GM12878 (cell line): ENCODE measurements around the gene ZNF780B. TPM values are rescaled to one million over a fixed set of nuclear protein-coding genes. Genes with fewer than 3 reads are reported as not detected.

Experiments used
- ATAC-seq: fragments of 200-7000 bp; cut with Tn5 transposase; 3 replicates; pipeline ENCODE4 v1.9.1; 2020; ENCODE audit warnings: mild to moderate bottlenecking, moderate library complexity
- BruUV-seq: library from RNA; stranded (reverse); fragments of 400-500 nt; replicated peaks from 2 replicates; lab custom pipeline; 2021; lab: Mats Ljungman, UMichigan
- CTCF ChIA-PET: fragments of 300-600 bp; sonication (Branson Sonifier 250); formaldehyde crosslinking; extraction: SDS; loops from one replicate; lab custom pipeline; 2021; ENCODE audit warnings: inconsistent platforms; lab: Yijun Ruan, JAX
- POLR2A ChIA-PET: fragments of 350-600 bp; formaldehyde crosslinking; extraction: SDS; loops from one replicate; lab custom pipeline; 2021; ENCODE audit warnings: inconsistent platforms; lab: Charles Lee
- RAD21 ChIA-PET: fragments of 300-600 bp; sonication (Branson Sonifier 250); formaldehyde crosslinking; loops from one replicate; lab custom pipeline; 2023; ENCODE audit warnings: antibody characterized with exemption; ENCODE audit not compliant: unreplicated experiment; lab: Charles Lee
- SMC1A ChIA-PET: fragments of 300-600 bp; sonication (Branson Sonifier 250); formaldehyde crosslinking; loops from one replicate; lab custom pipeline; 2023; ENCODE audit not compliant: unreplicated experiment, uncharacterized antibody; lab: Charles Lee
- DNase-seq: peaks from one replicate; pipeline ENCODE4 v3.0.0-alpha.2; 2011; ENCODE audit warnings: low read depth, low spot score
- FAIRE-seq: peaks from 3 replicates; lab custom pipeline; 2011; peaks lifted over from hg19 to GRCh38; lab: Jason Lieb, UNC
- H2AFZ ChIP-seq: 2 replicates; pipeline ENCODE4 v1.6.0; 2011; ENCODE audit warnings: low read depth, low read length, control low read depth; ENCODE audit not compliant: control insufficient read depth
- H3K27ac ChIP-seq: 2 replicates; pipeline ENCODE4 v1.5.1; 2011; ENCODE audit warnings: control low read depth; ENCODE audit not compliant: control insufficient read depth, insufficient read depth
- H3K27me3 ChIP-seq, 2 experiments: replicated peaks in 1 of 2; 2 replicates each; pipeline versions ENCODE4 v1.6.0 to v1.6.1; 2011; ENCODE audit warnings: low read length in 1 of 2; ENCODE audit not compliant: control insufficient read depth in 2 of 2, insufficient read depth in 2 of 2
- H3K36me3 ChIP-seq, 2 experiments: 2 replicates each; pipeline ENCODE4 v1.5.1; 2011; ENCODE audit warnings: low read length in 1 of 2; ENCODE audit not compliant: control insufficient read depth in 2 of 2, insufficient read depth in 2 of 2
- H3K4me1 ChIP-seq: 2 replicates; pipeline ENCODE4 v1.6.1; 2011; ENCODE audit warnings: mild to moderate bottlenecking, low read length, moderate library complexity, mixed read lengths; ENCODE audit not compliant: control insufficient read depth, insufficient read depth
- H3K4me2 ChIP-seq: 2 replicates; pipeline ENCODE4 v1.6.0; 2011; ENCODE audit warnings: control low read depth; ENCODE audit not compliant: control insufficient read depth, insufficient read depth
- H3K4me3 ChIP-seq: fragments of 200-600 bp; sonication (generic); 2 replicates; pipeline ENCODE4 v1.5.1; 2016
- H3K79me2 ChIP-seq: 2 replicates; pipeline ENCODE4 v1.6.0; 2011; ENCODE audit warnings: low read length; ENCODE audit not compliant: control insufficient read depth, insufficient read depth
- H3K9ac ChIP-seq: 2 replicates; pipeline ENCODE4 v1.8.0; 2011; ENCODE audit warnings: low read length, control low read depth, mixed read lengths; ENCODE audit not compliant: control insufficient read depth, insufficient read depth
- H3K9me3 ChIP-seq: replicated peaks from 3 replicates; pipeline ENCODE4 v1.5.1; 2011; ENCODE audit warnings: mild to moderate bottlenecking, low read length; ENCODE audit not compliant: control insufficient read depth, insufficient read depth
- H4K20me1 ChIP-seq: 2 replicates; pipeline ENCODE4 v1.6.0; 2011; ENCODE audit not compliant: control insufficient read depth, insufficient read depth
- BACH1 ChIP-seq: fragments of 450-650 bp; IDR thresholded peaks from 2 replicates; pipeline ENCODE4 v1.6.1; 2017; ENCODE audit warnings: mild to moderate bottlenecking, borderline replicate concordance
- BCL11A ChIP-seq: IDR thresholded peaks from 2 replicates; pipeline ENCODE4 v1.6.1; 2011; ENCODE audit warnings: low read depth, low read length
- DPF2 ChIP-seq: fragments of 450-650 bp; IDR thresholded peaks from 2 replicates; pipeline ENCODE4 v1.6.1; 2017; ENCODE audit warnings: mild to moderate bottlenecking
- GATAD2B ChIP-seq: fragments of 450-650 bp; conservative IDR thresholded peaks from 2 replicates; pipeline ENCODE4 v1.6.1; 2017; ENCODE audit warnings: low read depth, mild to moderate bottlenecking, moderate library complexity
- MTA2 ChIP-seq: fragments of 450-650 bp; IDR thresholded peaks from 2 replicates; pipeline ENCODE4 v1.6.1; 2016; ENCODE audit warnings: low read depth, mild to moderate bottlenecking, moderate library complexity
- MTA3 ChIP-seq: IDR thresholded peaks from 2 replicates; pipeline ENCODE4 v1.6.1; 2012; ENCODE audit warnings: low read length, inconsistent platforms, borderline replicate concordance
- SMAD1 ChIP-seq: fragments of 450-650 bp; IDR thresholded peaks from 2 replicates; pipeline ENCODE4 v1.6.1; 2018; ENCODE audit warnings: mild to moderate bottlenecking, low read depth; ENCODE audit not compliant: partially characterized antibody
- ZBTB11 ChIP-seq: fragments of 450-650 bp; formaldehyde crosslinking; IDR thresholded peaks from 2 replicates; pipeline ENCODE4 v1.5.0; 2022; ENCODE audit warnings: mild to moderate bottlenecking, missing genetic modification characterization
- ZBTB40 ChIP-seq: fragments of 450-650 bp; IDR thresholded peaks from 2 replicates; pipeline ENCODE4 v1.6.1; 2016; ENCODE audit warnings: mild to moderate bottlenecking, moderate library complexity, borderline replicate concordance
- ZNF384 ChIP-seq: IDR thresholded peaks from 2 replicates; pipeline ENCODE4 v1.6.1; 2012; ENCODE audit warnings: low read depth, mild to moderate bottlenecking, low read length, improper control_type of control experiment, borderline replicate concordance
- ZNF592 ChIP-seq: fragments of 450-650 bp; IDR thresholded peaks from 2 replicates; pipeline ENCODE4 v1.6.1; 2017; ENCODE audit warnings: mild to moderate bottlenecking, moderate library complexity
- WGBS: methylation state at CpG from one replicate; pipeline ENCODE4 v1.1.6; 2016; ENCODE audit warnings: low lambda C conversion rate; ENCODE audit not compliant: insufficient replicate concordance, insufficient coverage; ENCODE audit errors: missing lambda C conversion rate; 5-methylcytosine and 5-hydroxymethylcytosine counted together
- in situ Hi-C: fragments of 300-500 bp; cut with MboI; formaldehyde crosslinking; loops from 9 replicates; pipeline ENCODE4 v1.14.3; 2018; ENCODE audit warnings: mixed read lengths
- intact Hi-C: fragments of 100-400 bp; cut with micrococcal nuclease; formaldehyde crosslinking; loops from one replicate; pipeline ENCODE4 v1.14.2; 2022; ENCODE audit not compliant: unreplicated experiment
- polyA plus RNA-seq, 11 experiments: library from polyadenylated mRNA; depleted of rRNA in 4 of 11; unstranded in 6 of 11; stranded (reverse) in 5 of 11; fragments of >200 nt; fragmentation: Nextera tagmentation in 4 of 11; fragmentation: Illumina TruSeq in 1 of 11; extraction: Ambion mirVana in 4 of 11; extraction: Trizol in 1 of 11; gene quantifications; 1 replicate in 1 of 11; 2 replicates in 10 of 11; pipeline versions ENCODE4 v1.2.1 to v1.2.3, GENCODE V29; 2011 to 2016; ENCODE audit warnings: inconsistent platforms in 2 of 11, missing spikeins in 2 of 11, low read depth in 1 of 11
- total RNA-seq, 4 experiments: library from RNA; depleted of rRNA in 3 of 4; stranded (reverse); fragments of >200 nt in 3 of 4; fragmentation: Illumina TruSeq in 1 of 4; extraction: Trizol in 1 of 4; gene quantifications; 2 replicates each; pipeline versions ENCODE4 v1.2.1 to v1.2.3, GENCODE V29; 2013 to 2021

The ZNF780B gene
- total and polyA plus RNA-seq, 10 of the 15 experiments (the other 5 are each of a cell fraction or from before 2014, with no cell fraction given) = 7.3 to 24.0 (median 12.3) TPM

- TF ChIP-seq BACH1 (no peak), DPF2 (no peak), ZNF384 (no peak)
Measured at GRCh38 chr19:40023969-40024368, 32.1 kb downstream of the ZNF780B start (continued).

- intact Hi-C loops = no loop called here
- no TSS peak for BruUV-seq
- SMC1A ChIA-PET = no interaction called here
- TF ChIP-seq SMAD1 (no peak), ZBTB40 (no peak), GATAD2B (no peak), MTA3 (no peak), ZNF592 (no peak), BCL11A (no peak), ZBTB11 (CRISPR knock-in tag) (no peak), MTA2 (no peak)
Measured at GRCh38 chr19:40013991-40014390, 42.0 kb downstream of the ZNF780B start.

More at GRCh38 chr19:40013991-40014390, 42.0 kb downstream of the ZNF780B start:
- in situ Hi-C loops = no loop called here
- ATAC-seq (no peak), FAIRE-seq (no peak), DNase-seq (no peak)
- ChIA-PET POLR2A (no interaction called here), CTCF (no interaction called here), RAD21 (no interaction called here)
- Histone ChIP-seq H3K27ac (no peak overlapping the region), H3K4me2 (no peak overlapping the region), H3K79me2 (no peaks in the 10 kb centered on the region), H4K20me1 (no peaks in the 10 kb centered on the region), H3K4me3 (no peak overlapping the region), H3K36me3 (no peaks in the 10 kb centered on the region; a peak in 1 of 4 replicates), H3K9ac (no peak overlapping the region), H3K9me3 (peaks cover 33% of the 10 kb centered on the region), H3K27me3 (no peaks in the 10 kb centered on the region), H2AFZ (no peak overlapping the region), H3K4me1 (no peaks in the 10 kb centered on the region)
- WGBS = 90% methylated on average over 4 of the region's 4 CpGs
